SH-SY5Y (cell line): Measurements from ENCODE around the gene PDK2.

Source experiments
- GATA2 ChIP-seq: IDR thresholded peaks from 2 replicates; pipeline ENCODE4 v1.6.1; 2011; ENCODE audit warnings: mild to moderate bottlenecking, low read depth, low read length
- GATA3 ChIP-seq: IDR thresholded peaks from 2 replicates; pipeline ENCODE4 v1.6.1; 2011; ENCODE audit warnings: low read depth, mild to moderate bottlenecking, low read length, moderate library complexity

Gene PDK2

DNA sequence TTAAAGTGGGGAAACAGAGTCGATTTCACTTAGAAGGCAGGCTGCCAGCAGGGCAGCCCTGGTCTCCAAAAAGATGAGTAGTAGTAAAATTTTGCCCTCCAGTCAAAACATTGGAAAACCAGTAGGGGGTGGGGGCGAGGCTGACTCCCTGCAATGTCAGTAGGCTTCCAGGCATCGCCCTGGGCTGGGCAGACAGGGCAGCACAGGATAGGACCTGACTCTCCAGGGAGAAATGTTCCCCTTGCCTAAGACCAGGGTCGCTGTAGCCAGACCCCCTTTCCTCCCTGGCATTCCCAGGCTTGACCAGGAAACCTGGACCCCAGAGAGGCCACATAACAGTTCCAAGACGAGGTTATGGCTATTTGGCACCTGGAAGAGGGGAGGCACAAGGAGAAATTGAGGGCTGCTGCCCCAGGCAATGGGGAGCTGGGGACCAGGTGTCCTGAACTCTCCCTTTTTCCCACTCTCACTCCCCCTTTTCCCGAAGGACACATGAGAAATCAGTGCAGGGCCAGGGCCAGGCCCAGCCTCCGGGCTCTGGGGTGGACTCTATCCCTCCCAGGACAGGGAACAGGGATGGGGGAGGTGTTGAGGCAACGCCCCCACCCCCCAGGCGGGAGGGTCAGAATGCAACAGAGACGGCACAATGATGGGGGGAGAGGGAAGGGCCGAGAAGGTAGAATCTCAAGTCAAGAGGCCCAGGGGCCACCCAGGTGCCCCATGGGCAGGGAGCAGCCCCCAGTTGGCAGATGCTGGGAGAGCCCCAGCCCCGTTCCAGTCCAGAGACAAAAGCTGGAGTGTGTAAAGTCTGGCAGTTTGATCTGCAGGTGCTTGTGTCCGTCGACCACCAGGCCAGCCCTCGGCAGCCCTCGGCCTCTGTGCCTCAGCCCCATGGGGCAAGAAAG is 39.3 kb downstream of the PDK2 start:
- no peak for TF ChIP-seq GATA2
- no peak for TF ChIP-seq GATA3

DNA sequence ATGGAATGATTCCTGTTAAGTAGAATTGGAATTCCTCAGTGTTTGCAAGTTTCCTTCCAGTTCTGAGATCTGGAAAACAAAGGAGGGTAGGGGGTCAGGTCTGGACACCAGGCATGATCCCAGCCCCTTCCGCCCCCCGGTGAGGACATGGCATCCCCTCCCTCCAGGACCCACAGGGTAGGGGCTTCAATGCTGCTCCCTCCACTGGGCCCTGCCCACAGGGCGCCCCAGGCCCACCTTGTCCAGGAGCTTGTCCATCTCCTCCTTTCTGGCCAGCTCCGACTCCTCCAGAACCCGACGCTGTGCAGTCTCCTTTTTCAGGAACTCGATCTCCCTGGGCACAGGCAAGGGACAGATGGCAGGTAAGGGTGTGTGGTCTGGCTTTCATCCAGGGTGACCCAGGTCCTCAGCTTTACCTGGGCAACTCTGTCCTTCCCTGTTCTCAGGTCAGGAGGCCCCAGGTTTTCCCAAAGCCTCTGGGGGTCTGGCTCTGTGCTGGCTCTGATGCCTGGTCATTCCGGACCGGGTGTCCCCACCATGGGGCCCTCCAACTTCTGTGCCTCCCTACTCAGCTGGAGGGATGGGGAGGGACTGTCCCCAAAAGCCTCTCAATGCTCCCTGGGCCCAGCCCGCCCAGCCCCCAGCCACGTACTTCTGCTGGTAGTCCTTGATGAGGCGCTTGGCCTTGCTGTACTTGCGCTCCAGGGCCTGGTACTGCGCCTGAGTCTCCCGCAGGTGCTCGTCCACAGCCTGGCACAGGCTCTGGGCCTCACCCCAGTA is 40.4 kb downstream of the PDK2 start:
- TF ChIP-seq GATA3 = no peak
- no peak for TF ChIP-seq GATA2

DNA sequence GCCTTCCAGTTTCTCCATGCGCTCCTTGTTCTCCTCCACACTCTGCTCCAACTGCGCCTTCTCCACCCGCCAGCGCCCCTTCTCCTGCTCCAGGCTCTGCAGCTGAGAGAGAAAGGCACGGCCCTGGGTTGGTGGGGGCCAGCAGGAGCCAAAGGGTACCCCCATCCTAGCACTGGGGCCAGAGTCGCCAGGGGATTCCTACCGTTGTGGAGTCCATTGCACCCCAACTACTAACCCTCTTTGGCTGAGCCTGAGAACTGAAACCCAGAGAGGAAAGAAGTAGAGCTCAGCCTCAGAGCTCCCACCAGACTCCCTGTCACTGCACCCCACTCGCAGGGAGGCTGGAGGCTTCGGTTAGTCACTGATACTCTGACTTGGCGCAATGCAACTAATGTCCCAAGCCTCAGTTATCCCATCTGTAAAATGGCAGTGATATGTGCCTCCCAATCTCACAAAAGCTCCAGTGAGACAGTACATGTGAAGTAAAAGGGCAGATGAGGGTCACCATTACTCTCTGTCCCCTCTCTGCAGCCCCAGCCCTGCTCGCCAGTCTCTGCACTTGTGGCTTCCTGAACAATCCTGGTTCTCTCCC is 41.0 kb downstream of the PDK2 start:
- TF ChIP-seq GATA2 (no peak), GATA3 (no peak)

DNA sequence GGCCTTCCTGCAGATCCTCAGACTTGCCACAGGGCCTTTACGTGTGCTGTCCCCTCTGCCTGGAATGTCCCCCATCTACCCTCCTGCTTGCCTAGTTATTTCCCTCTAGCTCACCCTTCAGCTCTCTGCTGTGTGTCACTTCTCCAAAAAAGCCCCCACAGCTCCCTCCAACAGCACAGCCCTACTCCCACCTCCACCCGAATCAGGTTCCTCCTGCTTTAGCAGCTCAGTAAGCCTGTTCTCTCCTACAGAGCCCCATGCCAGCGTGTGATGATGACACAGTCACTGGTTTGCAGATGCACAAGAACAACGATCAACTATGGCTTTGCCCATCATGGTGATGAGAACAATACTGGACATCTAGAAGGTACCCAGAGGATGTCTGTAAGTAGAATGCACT is 41.9 kb downstream of the PDK2 start:
- TF ChIP-seq GATA2 (no peak), GATA3 (no peak)

DNA sequence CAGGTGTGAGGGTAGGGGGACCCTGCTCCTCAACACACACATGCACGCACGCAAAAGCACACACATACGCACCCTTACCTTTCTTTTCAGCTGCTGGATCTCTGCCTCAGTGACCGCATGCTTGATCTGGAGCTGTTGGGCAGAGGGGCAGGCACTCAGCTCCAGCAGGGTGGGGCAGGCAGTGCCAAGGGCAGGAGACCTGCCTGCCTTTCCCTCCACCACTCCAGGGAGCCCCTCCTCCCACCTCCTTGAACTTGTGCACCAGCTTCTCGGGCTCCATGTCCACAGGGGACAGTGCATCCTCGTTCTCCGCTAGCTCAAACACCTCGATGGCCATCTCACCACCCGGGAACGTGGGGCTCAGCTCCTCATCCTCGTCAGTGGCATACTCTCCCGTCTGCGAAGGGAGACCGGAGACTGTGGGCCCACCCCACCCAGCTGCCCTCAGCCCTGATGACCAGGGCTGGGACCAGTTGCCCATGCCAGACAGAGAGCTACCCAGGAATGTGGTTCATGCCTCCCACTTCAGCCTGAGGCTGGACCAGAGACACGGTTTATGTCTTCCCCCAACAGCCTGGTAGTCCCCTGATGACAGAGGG is 44.1 kb downstream of the PDK2 start:
- no peak for TF ChIP-seq GATA2
- TF ChIP-seq GATA3 = no peak

DNA sequence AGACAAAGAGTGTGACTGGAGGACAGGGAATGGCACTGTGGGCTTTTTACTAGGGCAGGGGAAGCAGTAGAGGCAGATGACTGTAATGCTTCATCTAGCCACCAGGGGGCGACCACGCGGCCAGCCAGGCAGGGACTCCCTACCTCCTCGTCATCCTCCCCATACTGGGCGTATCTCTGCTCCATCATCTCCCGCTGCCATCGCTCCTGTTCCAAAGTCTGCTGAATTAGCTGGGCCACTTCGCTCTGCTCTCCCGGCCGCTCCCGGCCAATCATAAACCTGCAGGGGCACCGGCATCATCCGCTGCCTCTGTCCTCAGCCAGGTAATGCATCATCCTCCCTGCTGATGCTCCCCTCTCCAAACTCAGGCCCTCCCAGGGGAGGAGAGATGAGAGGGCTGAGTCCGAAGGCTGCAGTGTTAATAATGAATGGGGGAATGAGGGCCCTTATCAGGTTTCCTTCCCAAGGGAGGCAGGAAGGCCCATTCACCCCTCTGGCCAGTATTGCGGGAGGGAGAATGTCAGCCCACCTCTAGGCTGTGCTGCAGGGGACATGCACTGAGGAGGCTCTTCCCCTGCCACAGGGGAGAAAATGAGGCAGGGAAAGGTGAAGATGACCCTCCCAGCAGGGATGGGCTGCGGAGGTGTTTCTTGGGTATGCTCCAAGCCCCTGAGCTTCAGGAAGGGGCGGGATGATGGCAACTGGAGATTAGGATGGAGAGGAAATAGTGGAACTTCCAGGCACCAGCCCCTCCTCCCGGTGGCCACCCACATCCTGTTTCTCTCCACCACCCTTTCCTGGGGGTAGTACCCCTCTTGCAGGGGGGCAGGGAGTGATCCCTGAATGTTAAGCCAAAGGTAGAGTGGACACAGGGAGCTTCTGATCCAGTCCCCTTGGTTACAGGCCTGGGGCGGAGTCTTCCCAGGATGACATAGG is 45.1 kb downstream of the PDK2 start:
- TF ChIP-seq GATA3 = no peak
- TF ChIP-seq GATA2 = peak; percentile 85

DNA sequence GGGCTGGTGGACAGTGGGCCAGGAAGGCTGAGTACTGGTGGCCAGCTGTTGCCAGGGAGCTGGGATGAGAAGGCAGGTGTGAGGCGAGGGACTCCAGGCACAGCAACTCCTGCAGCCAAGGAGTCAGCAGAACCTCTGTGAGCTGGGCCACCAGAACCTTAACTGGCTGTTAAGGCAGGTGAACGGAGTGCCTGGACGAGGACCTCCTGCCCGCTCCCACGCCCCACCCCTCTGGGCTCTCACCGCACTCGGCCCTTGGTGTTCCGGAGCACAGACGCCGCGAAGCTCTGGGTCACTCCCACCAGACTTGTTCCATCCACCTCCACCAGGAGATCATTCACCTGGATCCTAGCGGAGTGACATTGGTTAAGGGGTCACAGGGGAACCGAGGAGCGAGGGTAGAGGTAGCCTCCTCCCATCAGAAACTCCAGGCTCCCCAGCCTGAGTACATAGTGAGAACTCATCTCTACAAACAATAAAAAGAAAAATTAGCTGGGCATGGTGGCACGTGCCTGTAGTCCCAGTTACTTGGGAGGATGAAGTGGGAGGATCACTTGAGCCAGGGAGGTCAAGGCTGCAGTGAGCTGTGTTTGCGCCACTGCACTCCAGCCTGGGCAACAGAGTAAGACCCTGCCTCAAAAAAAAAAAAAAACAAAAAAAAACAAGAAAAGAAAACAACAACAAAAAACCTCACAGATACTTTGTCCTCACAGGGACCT is 46.0 kb downstream of the PDK2 start:
- no peak for TF ChIP-seq GATA3
- TF ChIP-seq GATA2 = no peak

DNA sequence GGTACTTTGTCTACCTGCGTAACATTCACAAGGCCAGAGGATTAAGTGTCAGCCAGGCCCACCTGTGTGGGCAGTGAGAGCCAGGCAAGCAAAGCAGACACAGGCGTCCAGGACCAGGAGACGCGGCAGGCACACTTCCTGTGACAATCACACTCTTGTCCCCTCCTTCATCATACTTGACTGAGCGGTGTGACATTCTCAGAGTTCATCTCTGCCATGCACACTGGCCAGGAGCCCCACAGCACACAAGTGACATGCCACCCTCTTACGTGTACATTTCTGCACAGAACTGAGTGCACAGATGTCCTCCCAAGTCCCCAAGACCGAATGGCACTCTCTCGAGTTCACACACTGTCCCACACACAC is 46.6 kb downstream of the PDK2 start:
- TF ChIP-seq GATA2 = no peak
- no peak for TF ChIP-seq GATA3

DNA sequence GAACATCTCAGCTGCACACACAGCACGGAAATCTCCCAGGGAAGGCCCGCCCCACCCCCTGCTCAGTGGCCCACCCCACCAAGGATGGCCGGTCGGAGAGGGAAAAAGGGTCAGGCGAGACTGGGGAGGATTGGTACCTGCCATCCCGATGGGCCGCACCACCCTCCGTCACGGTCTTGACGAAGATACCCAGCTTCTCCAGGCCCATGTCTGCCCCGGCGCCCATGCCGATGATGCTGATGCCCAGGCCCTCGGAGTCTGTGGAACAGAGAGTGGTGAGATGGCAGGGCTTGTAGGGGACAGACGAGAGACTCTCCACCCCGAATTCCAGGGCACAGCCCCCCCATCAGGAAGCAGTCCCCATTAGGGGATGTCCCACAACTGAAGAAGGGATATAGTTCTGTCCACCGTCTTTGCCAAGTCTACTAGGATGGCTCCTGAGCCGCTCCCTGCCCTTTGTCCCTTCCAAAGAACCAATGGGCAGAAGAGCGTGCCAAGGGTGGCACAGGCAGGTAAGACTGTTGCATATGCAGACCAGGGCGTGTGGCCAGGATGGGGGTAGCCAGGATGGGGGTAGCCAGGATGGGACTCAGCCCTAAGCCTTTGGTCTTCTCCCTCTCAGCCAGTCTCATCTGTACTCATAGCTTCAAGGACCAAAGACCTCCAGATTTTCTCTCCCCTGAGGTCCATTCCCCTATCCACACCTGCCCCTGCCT is 48.5 kb downstream of the PDK2 start:
- no peak for TF ChIP-seq GATA2
- TF ChIP-seq GATA3 = no peak

DNA sequence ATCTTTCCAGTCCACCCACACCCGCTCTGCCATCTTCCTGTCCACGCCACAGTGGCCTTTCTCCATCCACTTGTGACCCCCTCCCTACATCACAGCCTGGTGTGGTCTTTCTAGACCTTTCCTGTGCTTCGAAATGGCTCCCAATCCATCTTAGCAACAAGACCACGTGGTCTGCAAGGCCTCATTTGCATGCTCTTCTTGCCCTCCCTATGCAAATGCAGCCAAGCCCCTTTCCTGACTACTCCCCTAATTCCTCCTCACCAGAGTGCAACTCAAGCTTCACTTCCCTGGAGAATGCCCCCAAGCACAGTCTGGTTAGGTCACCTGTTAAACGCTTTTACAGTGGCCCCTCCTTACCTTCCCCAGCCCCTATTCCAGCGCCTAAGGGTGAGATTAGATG is 49.2 kb downstream of the PDK2 start:
- TF ChIP-seq GATA2 = no peak
- no peak for TF ChIP-seq GATA3

DNA sequence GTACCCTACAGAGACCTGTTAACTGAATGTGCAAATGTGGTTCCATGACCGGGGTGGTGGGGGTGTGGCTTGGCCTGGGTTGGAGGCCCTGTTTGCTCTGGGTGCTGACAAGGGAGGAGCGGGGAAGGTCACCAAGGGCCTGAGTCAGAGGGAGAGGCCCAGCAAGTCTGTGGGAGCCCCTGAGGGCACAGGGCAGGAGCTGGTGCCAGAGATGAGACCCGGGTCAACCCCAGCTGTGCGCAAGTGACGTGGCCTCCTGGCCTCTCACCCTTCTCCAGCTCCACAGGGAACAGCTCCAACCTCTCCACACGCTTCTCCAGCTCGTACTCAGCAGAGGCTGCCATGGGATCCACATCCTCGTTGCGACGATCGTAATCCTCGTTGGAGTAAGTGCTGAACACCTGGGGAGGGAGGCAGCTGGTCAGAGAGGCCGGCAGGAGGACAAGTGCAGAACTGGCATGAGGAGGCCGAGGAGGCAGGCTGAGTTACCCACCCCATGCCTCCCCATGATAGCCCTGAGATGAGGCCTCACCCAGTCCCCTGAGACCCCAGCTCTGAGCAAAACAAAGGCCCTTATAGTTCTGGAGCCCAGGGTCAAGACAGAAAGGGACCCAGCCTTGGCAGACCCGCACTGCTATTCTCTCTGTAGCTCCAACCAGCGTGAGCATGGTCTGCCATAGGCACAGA is 49.8 kb downstream of the PDK2 start:
- no peak for TF ChIP-seq GATA2
- TF ChIP-seq GATA3 = no peak

DNA sequence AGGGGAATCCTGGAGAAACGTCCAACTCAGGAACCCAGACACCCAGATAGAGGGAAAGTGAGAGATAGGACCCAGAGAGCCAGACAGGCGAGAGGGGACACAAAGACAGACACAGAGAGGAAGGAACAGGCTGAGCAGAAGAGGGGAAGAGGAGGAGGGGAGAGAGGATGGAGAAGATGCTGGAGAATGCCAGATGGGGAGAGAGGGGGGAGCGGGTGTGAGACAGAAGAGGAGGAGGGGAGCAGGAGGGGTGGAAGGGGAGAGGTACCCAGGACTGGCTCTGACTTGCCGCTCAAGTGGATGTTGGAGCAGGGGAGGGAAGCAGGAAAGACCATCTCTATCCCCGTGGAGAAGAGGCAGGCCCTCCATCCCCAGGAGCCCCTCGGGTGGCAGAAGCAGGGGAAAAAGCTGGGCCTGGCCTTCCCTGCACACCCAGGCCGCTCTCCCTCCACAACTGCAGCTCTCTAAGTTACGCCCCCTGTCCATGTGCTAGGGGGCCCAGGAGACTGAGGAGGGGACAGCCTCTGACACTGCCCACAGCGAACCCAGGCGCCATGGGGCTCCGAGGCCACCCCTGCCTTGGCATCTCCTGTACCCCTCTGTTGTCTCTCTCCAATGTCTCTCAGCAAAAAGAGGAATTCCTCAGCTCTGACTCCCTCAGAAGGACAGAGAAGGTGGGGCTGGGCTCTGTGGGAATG is 50.5 kb downstream of the PDK2 start:
- TF ChIP-seq GATA3 (no peak), GATA2 (no peak)
